GM23338 (cell line): ENCODE results near the gene SLA2. TPM values are rescaled to one million over a fixed set of nuclear protein-coding genes. Genes with fewer than 3 reads are reported as not detected.

Experiments
- ATAC-seq: fragments of 200-7000 bp; cut with Tn5 transposase; 3 replicates; pipeline ENCODE4 v1.9.1; 2020
- DNase-seq: peaks from one replicate; pipeline ENCODE4 v3.0.0-alpha.2; 2015; ENCODE audit warnings: low spot score
- H2AFZ ChIP-seq: fragments of 200-600 bp; sonication (generic); 2 replicates; pipeline ENCODE4 v1.8.0; 2016; ENCODE audit warnings: antibody characterized with exemption, mild to moderate bottlenecking, moderate library complexity
- H3F3A ChIP-seq: fragments of 200-600 bp; sonication (generic); replicated peaks from 2 replicates; pipeline ENCODE4 v1.8.0; 2017; ENCODE audit warnings: antibody characterized with exemption, mixed run types, low read depth
- H3K27ac ChIP-seq: fragments of 200-600 bp; sonication (generic); 2 replicates; pipeline ENCODE4 v1.6.1; 2016; ENCODE audit warnings: low read depth
- H3K27me3 ChIP-seq: fragments of 200-600 bp; sonication (generic); 2 replicates; pipeline ENCODE4 v1.8.0; 2016; ENCODE audit warnings: mild to moderate bottlenecking, mixed run types, moderate library complexity; ENCODE audit not compliant: insufficient read depth
- H3K36me3 ChIP-seq: fragments of 200-600 bp; sonication (generic); 2 replicates; pipeline ENCODE4 v1.8.0; 2016; ENCODE audit warnings: mild to moderate bottlenecking; ENCODE audit not compliant: insufficient read depth
- H3K4me1 ChIP-seq: fragments of 200-600 bp; sonication (generic); 2 replicates; pipeline ENCODE4 v1.8.0; 2016; ENCODE audit warnings: mild to moderate bottlenecking, moderate library complexity; ENCODE audit not compliant: insufficient read depth
- H3K4me2 ChIP-seq: fragments of 200-600 bp; sonication (generic); 2 replicates; pipeline ENCODE4 v1.7.1; 2017; ENCODE audit warnings: mixed run types
- H3K4me3 ChIP-seq: fragments of 200-600 bp; sonication (generic); 2 replicates; pipeline ENCODE4 v1.6.1; 2016; ENCODE audit warnings: mixed run types
- H3K79me2 ChIP-seq: fragments of 200-600 bp; sonication (generic); replicated peaks from 2 replicates; pipeline ENCODE4 v1.8.0; 2017; ENCODE audit warnings: mild to moderate bottlenecking; ENCODE audit not compliant: insufficient read depth
- H3K9me2 ChIP-seq: fragments of 200-600 bp; sonication (generic); 2 replicates; pipeline ENCODE4 v1.8.0; 2017; ENCODE audit not compliant: insufficient read depth
- H4K20me1 ChIP-seq: fragments of 200-600 bp; sonication (generic); replicated peaks from 2 replicates; pipeline ENCODE4 v1.8.0; 2017; ENCODE audit warnings: mild to moderate bottlenecking; ENCODE audit not compliant: insufficient read depth
- H3K27ac Mint-ChIP-seq: 2 replicates; pipeline ENCODE4 v1.8.0; 2020; ENCODE audit warnings: inconsistent platforms, mild to moderate bottlenecking, moderate library complexity, mixed read lengths
- H3K27me3 Mint-ChIP-seq: 3 replicates; pipeline ENCODE4 v1.8.0; 2022; ENCODE audit warnings: low read depth, mild to moderate bottlenecking, moderate library complexity, mixed read lengths, inconsistent platforms; ENCODE audit not compliant: insufficient read depth, poor library complexity
- H3K36me3 Mint-ChIP-seq: 3 replicates; pipeline ENCODE4 v1.8.0; 2021; ENCODE audit warnings: low read depth, mild to moderate bottlenecking, inconsistent platforms, moderate library complexity, mixed read lengths
- H3K4me1 Mint-ChIP-seq: 3 replicates; pipeline ENCODE4 v1.8.0; 2020; ENCODE audit warnings: mild to moderate bottlenecking, inconsistent platforms, mixed read lengths
- H3K4me3 Mint-ChIP-seq: 3 replicates; pipeline ENCODE4 v1.8.0; 2021; ENCODE audit warnings: moderate library complexity, mild to moderate bottlenecking, inconsistent platforms, mixed read lengths
- H3K9me3 Mint-ChIP-seq: 3 replicates; pipeline ENCODE4 v1.8.0; 2020; ENCODE audit warnings: moderate library complexity, mild to moderate bottlenecking, inconsistent platforms, mixed read lengths
- CREB1 ChIP-seq: fragments of 250-450 bp; sonication (Bioruptor Pico); IDR thresholded peaks from 2 replicates; pipeline ENCODE4 v1.5.0; 2020; ENCODE audit warnings: low read depth, mild to moderate bottlenecking, moderate library complexity
- EZH2 ChIP-seq: fragments of 200-600 bp; sonication (generic); IDR thresholded peaks from one replicate; pipeline ENCODE4 v1.8.0; 2017; ENCODE audit warnings: antibody characterized with exemption, mild to moderate bottlenecking, low read depth; ENCODE audit not compliant: unreplicated experiment
- EZH2phosphoT487 ChIP-seq: fragments of 200-600 bp; sonication (generic); IDR thresholded peaks from one replicate; pipeline ENCODE4 v1.8.1; 2018; ENCODE audit warnings: antibody characterized with exemption; ENCODE audit not compliant: unreplicated experiment
- JUNB ChIP-seq: IDR thresholded peaks from one replicate; pipeline ENCODE4 v1.6.1; 2016; ENCODE audit warnings: antibody characterized with exemption; ENCODE audit not compliant: unreplicated experiment
- NANOG ChIP-seq: IDR thresholded peaks from 2 replicates; pipeline ENCODE4 v1.6.1; 2016; ENCODE audit warnings: antibody characterized with exemption, borderline replicate concordance
- POLR2AphosphoS5 ChIP-seq: IDR thresholded peaks from 2 replicates; pipeline ENCODE4 v1.6.1; 2016; ENCODE audit warnings: antibody characterized with exemption, low read depth
- REST ChIP-seq: IDR thresholded peaks from one replicate; pipeline ENCODE4 v1.6.1; 2018; ENCODE audit warnings: antibody characterized with exemption; ENCODE audit not compliant: unreplicated experiment
- STAT1 ChIP-seq: IDR thresholded peaks from one replicate; pipeline ENCODE4 v1.6.1; 2016; ENCODE audit warnings: antibody characterized with exemption; ENCODE audit not compliant: unreplicated experiment
- ZNF114 ChIP-seq: fragments of 250-450 bp; sonication (Bioruptor Pico); IDR thresholded peaks from 2 replicates; pipeline ENCODE4 v1.5.0; 2020; ENCODE audit warnings: mild to moderate bottlenecking, moderate library complexity
- ZNF331 ChIP-seq: fragments of 250-450 bp; sonication (Bioruptor Pico); IDR thresholded peaks from 2 replicates; pipeline ENCODE4 v1.5.0; 2020; ENCODE audit warnings: low read depth, mild to moderate bottlenecking, moderate library complexity
- ZNF462 ChIP-seq: fragments of 250-450 bp; sonication (Bioruptor Pico); IDR thresholded peaks from 2 replicates; pipeline ENCODE4 v1.5.0; 2020; ENCODE audit warnings: mild to moderate bottlenecking, moderate library complexity
- polyA plus RNA-seq: library from polyadenylated mRNA; unstranded; fragments of >200 nt; fragmentation: Nextera tagmentation; extraction: Ambion mirVana; gene quantifications from 2 replicates; pipeline ENCODE4 v1.2.1, GENCODE V29; 2016
- total RNA-seq: library from RNA; depleted of rRNA; stranded (reverse); fragments of >200 nt; shearing (Covaris generic); gene quantifications from 2 replicates; pipeline ENCODE4 v1.2.3, GENCODE V29; 2014
- TF ChIP-seq, protein P1 (sequence below), 2 experiments: fragments of 200-600 bp in 1 of 2; sonication (generic) in 1 of 2; conservative IDR thresholded peaks; 2 replicates each; pipeline versions ENCODE4 v1.5.1 to v1.6.1; 2016 to 2017; ENCODE audit warnings: antibody characterized with exemption in 2 of 2, low read depth in 2 of 2, mild to moderate bottlenecking in 2 of 2, moderate library complexity in 1 of 2
- TF ChIP-seq, protein P2 (sequence below): IDR thresholded peaks from 2 replicates; pipeline ENCODE4 v1.6.1; 2016; ENCODE audit warnings: antibody characterized with exemption

Gene SLA2
- total and polyA plus RNA-seq, 2 experiments from 2014 or later, result 0.18 TPM; not detected in 1

DNA sequence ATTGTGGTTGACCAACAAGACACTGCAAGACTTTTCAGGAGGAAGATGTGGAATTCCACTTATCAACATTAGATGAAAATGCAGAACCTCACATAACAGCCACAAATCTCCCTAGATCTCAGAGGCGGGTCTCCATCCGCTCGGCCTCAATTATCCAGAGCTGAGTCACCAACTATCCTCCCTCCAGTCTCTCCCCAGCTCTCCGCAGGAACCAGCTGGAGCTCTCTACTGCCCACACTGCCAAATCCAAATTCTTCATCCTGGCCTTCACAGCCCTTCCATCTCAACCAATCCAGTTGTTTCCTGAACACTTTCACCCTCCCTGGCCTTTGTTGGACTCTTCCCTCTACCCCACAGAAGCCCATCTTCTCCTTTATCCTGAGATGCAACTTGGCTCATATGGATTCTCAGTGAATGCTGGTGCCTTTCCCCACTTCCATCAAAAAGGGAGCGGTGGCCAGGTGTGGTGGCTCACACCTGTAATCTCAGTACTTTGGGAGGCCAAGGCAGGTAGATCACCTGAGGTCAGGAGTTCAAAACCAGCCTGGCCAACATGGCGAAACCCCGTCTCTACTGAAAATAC is 76.1 kb downstream of the SLA2 start:
- Mint-ChIP-seq H3K27me3 (peaks cover 16% of the 10 kb centered on the region), H3K27ac (peak overlapping the region; percentile 54; the same call in 1 of the 2 replicates), H3K9me3 (peaks cover 6% of the 10 kb centered on the region), H3K4me3 (0 out of 3 replicates have a peak overlapping the region, but pooled peaks have one; percentile 6), H3K36me3 (peaks cover 23% of the 10 kb centered on the region), H3K4me1 (peaks cover 33% of the 10 kb centered on the region)
- Histone ChIP-seq H3K4me3 (0 out of 2 replicates have a peak overlapping the region, but pooled peaks have one; percentile 19), H3F3A (peaks cover 6% of the 10 kb centered on the region; the same call in 1 of the 2 replicates), H3K9me2 (no peaks in the 10 kb centered on the region), H3K4me1 (peaks cover 26% of the 10 kb centered on the region), H3K79me2 (peaks cover 34% of the 10 kb centered on the region), H3K36me3 (no peaks in the 10 kb centered on the region), H3K27me3 (no peaks in the 10 kb centered on the region), H4K20me1 (no peaks in the 10 kb centered on the region), H3K4me2 (peak overlapping the region; percentile 81; the same call in 1 of the 2 replicates), H2AFZ (no peak overlapping the region), H3K27ac (0 out of 2 replicates have a peak overlapping the region, but pooled peaks have one; percentile 9)
- DNase-seq (no peak), ATAC-seq (no peak)
- TF ChIP-seq CREB1 (no peak), REST (no peak), STAT1 (no peak), NANOG (no peak), EZH2 (no peak), ZNF331 (CRISPR knock-in tag) (no peak), EZH2phosphoT487 (no peak), ZNF114 (no peak), POLR2AphosphoS5 (no peak), ZNF462 (CRISPR knock-in tag) (no peak), JUNB (no peak)
- TF ChIP-seq, protein P1, sequence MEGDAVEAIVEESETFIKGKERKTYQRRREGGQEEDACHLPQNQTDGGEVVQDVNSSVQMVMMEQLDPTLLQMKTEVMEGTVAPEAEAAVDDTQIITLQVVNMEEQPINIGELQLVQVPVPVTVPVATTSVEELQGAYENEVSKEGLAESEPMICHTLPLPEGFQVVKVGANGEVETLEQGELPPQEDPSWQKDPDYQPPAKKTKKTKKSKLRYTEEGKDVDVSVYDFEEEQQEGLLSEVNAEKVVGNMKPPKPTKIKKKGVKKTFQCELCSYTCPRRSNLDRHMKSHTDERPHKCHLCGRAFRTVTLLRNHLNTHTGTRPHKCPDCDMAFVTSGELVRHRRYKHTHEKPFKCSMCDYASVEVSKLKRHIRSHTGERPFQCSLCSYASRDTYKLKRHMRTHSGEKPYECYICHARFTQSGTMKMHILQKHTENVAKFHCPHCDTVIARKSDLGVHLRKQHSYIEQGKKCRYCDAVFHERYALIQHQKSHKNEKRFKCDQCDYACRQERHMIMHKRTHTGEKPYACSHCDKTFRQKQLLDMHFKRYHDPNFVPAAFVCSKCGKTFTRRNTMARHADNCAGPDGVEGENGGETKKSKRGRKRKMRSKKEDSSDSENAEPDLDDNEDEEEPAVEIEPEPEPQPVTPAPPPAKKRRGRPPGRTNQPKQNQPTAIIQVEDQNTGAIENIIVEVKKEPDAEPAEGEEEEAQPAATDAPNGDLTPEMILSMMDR (conservative IDR thresholded peaks at IDR 0.05; ENCODE audit: low read depth in 2 of 2), result no peak
- TF ChIP-seq, protein P2, sequence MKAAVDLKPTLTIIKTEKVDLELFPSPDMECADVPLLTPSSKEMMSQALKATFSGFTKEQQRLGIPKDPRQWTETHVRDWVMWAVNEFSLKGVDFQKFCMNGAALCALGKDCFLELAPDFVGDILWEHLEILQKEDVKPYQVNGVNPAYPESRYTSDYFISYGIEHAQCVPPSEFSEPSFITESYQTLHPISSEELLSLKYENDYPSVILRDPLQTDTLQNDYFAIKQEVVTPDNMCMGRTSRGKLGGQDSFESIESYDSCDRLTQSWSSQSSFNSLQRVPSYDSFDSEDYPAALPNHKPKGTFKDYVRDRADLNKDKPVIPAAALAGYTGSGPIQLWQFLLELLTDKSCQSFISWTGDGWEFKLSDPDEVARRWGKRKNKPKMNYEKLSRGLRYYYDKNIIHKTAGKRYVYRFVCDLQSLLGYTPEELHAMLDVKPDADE, result no peak
